Nephron progenitor cell (in vitro differentiated cells): ENCODE results near the gene PITX2.

Experiments
- DNase-seq: peaks from one replicate; pipeline ENCODE4 v3.0.0; 2021
- H3K27ac Mint-ChIP-seq: 2 replicates; pipeline ENCODE4 v1.8.0; 2021; ENCODE audit warnings: mild to moderate bottlenecking, moderate library complexity, mixed read lengths
- H3K27me3 Mint-ChIP-seq: 2 replicates; pipeline ENCODE4 v1.8.0; 2021; ENCODE audit warnings: mild to moderate bottlenecking, low read depth, mixed read lengths; ENCODE audit not compliant: poor library complexity
- H3K36me3 Mint-ChIP-seq: 2 replicates; pipeline ENCODE4 v1.8.0; 2021; ENCODE audit warnings: low read depth, mixed read lengths
- H3K4me1 Mint-ChIP-seq: 2 replicates; pipeline ENCODE4 v1.8.0; 2021; ENCODE audit warnings: mixed read lengths
- H3K4me3 Mint-ChIP-seq: 2 replicates; pipeline ENCODE4 v1.8.0; 2021; ENCODE audit warnings: mild to moderate bottlenecking, moderate library complexity, mixed read lengths
- H3K9me3 Mint-ChIP-seq: 2 replicates; pipeline ENCODE4 v1.8.0; 2021; ENCODE audit warnings: mild to moderate bottlenecking, moderate library complexity, mixed read lengths
- TF ChIP-seq, protein P1 (sequence below): fragments of 200-600 bp; sonication (generic); IDR thresholded peaks from 2 replicates; pipeline ENCODE4 v1.5.0; 2021; ENCODE audit warnings: antibody characterized with exemption

PITX2 gene

GRCh38 chr4:110619463-110620247 is 3.2 kb downstream of the PITX2 start:
- TF ChIP-seq, protein P1, sequence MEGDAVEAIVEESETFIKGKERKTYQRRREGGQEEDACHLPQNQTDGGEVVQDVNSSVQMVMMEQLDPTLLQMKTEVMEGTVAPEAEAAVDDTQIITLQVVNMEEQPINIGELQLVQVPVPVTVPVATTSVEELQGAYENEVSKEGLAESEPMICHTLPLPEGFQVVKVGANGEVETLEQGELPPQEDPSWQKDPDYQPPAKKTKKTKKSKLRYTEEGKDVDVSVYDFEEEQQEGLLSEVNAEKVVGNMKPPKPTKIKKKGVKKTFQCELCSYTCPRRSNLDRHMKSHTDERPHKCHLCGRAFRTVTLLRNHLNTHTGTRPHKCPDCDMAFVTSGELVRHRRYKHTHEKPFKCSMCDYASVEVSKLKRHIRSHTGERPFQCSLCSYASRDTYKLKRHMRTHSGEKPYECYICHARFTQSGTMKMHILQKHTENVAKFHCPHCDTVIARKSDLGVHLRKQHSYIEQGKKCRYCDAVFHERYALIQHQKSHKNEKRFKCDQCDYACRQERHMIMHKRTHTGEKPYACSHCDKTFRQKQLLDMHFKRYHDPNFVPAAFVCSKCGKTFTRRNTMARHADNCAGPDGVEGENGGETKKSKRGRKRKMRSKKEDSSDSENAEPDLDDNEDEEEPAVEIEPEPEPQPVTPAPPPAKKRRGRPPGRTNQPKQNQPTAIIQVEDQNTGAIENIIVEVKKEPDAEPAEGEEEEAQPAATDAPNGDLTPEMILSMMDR: no peak
- peak overlapping the region; percentile 98 for H3K27ac Mint-ChIP-seq
- peak; percentile 50 for DNase-seq
- peaks cover 81% of the 10 kb centered on the region for H3K27me3 Mint-ChIP-seq
- no peaks in the 10 kb centered on the region for H3K9me3 Mint-ChIP-seq
- H3K36me3 Mint-ChIP-seq: no peaks in the 10 kb centered on the region
- H3K4me1 Mint-ChIP-seq: peaks cover 76% of the 10 kb centered on the region
- H3K4me3 Mint-ChIP-seq: peak overlapping the region; percentile 90

DNA sequence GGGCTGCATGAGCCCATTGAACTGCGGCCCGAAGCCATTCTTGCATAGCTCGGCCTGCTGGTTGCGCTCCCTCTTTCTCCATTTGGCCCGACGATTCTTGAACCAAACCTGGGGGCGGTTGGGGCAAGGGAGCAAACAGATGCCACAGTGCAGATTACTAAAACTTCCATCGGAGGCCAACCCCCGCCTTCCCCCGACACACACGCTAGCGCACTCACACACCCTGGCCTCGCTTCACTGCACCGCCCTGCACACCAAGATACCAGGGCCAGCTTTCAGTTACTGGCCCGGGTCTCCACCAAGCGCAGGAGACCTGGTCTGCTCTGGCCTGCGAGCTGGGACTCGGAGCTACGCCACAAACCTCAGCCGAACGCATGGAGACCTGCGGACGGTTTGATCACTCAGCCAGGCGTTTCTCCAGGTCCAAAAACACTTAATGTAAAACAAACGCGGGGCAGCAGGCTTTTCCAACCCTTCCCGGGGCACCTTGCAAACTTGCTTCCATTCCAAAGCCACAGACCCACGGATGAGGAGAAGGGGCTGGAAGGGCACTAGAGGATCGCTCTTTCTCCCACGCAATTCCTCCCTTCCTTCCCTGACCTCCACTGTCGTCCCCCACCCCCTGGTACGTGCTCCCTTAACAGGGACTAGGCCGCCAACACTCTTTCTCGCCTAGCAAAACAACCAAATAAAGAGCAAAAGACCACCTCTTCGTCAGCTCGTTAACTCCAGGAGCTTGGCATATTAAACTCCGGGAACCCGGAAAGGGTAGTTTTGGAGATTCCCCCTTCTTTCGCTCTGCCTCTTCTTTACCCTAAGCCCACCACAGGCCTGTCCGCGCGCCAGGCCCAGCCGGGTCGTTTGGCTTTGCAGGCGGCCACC is 4.1 kb downstream of the PITX2 start:
- peaks cover 77% of the 10 kb centered on the region for H3K4me1 Mint-ChIP-seq
- H3K36me3 Mint-ChIP-seq: no peaks in the 10 kb centered on the region
- TF ChIP-seq, protein P1: no peak
- peaks cover 81% of the 10 kb centered on the region for H3K27me3 Mint-ChIP-seq
- no peaks in the 10 kb centered on the region for H3K9me3 Mint-ChIP-seq
- peak overlapping the region; percentile 90 for H3K4me3 Mint-ChIP-seq
- DNase-seq: peak; percentile 42
- peak overlapping the region; percentile 98 for H3K27ac Mint-ChIP-seq

- H3K4me1 Mint-ChIP-seq: peaks cover 78% of the 10 kb centered on the region
- DNase-seq: peak; percentile 80
- peak overlapping the region; percentile 90 for H3K4me3 Mint-ChIP-seq
- H3K27me3 Mint-ChIP-seq: peaks cover 81% of the 10 kb centered on the region
- no peaks in the 10 kb centered on the region for H3K36me3 Mint-ChIP-seq
- TF ChIP-seq, protein P1: no peak
- H3K9me3 Mint-ChIP-seq: no peaks in the 10 kb centered on the region
- H3K27ac Mint-ChIP-seq: peak overlapping the region; percentile 98
These were observed 5.0 kb downstream of the PITX2 start for GRCh38 chr4:110617646-110618580.

DNA sequence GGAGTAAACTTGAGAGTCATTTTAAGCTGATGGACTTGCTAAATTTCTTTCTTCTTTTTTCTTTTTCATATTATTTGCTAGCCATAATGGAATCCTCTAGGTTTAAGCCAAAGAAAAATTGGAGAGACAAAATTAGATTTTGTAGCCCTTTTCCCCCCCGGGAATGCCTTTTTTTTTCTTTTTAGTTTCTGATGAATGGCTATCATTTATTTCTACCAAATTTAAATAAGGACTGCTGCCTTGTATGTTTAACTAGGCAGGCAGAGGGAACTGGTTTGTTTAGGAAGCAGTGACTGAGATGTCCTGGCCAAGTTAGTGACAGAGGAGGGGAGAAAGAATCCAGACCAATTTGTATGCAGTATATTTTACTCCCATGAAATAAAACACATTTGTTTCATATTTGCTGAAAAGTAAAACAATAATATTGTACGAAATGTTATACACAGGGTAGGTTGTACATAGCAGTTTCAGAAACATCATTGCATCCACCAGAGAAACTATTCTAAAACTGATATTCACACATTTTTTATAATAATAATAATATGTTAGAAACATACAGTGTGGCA is 5.7 kb downstream of the PITX2 start:
- peaks cover 85% of the 10 kb centered on the region for H3K27me3 Mint-ChIP-seq
- TF ChIP-seq, protein P1: no peak
- no peak for DNase-seq

More for the DNA sequence above, 5.7 kb downstream of the PITX2 start:
- Mint-ChIP-seq H3K4me3 (peak overlapping the region; percentile 84), H3K27ac (peak overlapping the region; percentile 40), H3K4me1 (peaks cover 85% of the 10 kb centered on the region), H3K36me3 (no peaks in the 10 kb centered on the region), H3K9me3 (no peaks in the 10 kb centered on the region)
